CD8-positive, alpha-beta memory T cell (primary cell): ENCODE data around the gene CFAP161. TPM values are rescaled to one million over a fixed set of nuclear protein-coding genes. Genes with fewer than 3 reads are reported as not detected.

Source experiments
- CTCF ChIA-PET: fragments of 350-600 bp; sonication (Branson Sonifier 250); formaldehyde crosslinking; loops from one replicate; lab custom pipeline; 2021; ENCODE audit warnings: antibody characterized with exemption; lab: Charles Lee
- POLR2A ChIA-PET: fragments of 350-600 bp; sonication (Branson Sonifier 250); formaldehyde crosslinking; loops from one replicate; lab custom pipeline; 2021; ENCODE audit warnings: antibody characterized with exemption; lab: Charles Lee
- DNase-seq, 5 donors: peaks; one replicate each; pipeline versions ENCODE4 v3.0.0 to v3.0.0-alpha.2; 2020 to 2022; ENCODE audit warnings: mixed read lengths in 1 of 5
- H3K27ac ChIP-seq: one replicate; pipeline ENCODE4 v1.7.0; 2013; ENCODE audit warnings: low read depth, mild to moderate bottlenecking, low read length, moderate library complexity
- H3K27me3 ChIP-seq: 2 replicates; pipeline ENCODE4 v1.7.0; 2013; ENCODE audit warnings: low read length, mild to moderate bottlenecking; ENCODE audit not compliant: insufficient read depth, poor library complexity, severe bottlenecking
- H3K36me3 ChIP-seq: 2 replicates; pipeline ENCODE4 v1.7.0; 2013; ENCODE audit warnings: mild to moderate bottlenecking, low read length, moderate library complexity; ENCODE audit not compliant: insufficient read depth
- H3K4me1 ChIP-seq: 2 replicates; pipeline ENCODE4 v1.7.0; 2013; ENCODE audit warnings: mild to moderate bottlenecking, low read length, moderate library complexity; ENCODE audit not compliant: insufficient read depth
- H3K4me3 ChIP-seq: 2 replicates; pipeline ENCODE4 v1.7.0; 2013; ENCODE audit warnings: mild to moderate bottlenecking, low read length
- H3K9me3 ChIP-seq: 2 replicates; pipeline ENCODE4 v1.7.0; 2013; ENCODE audit warnings: mild to moderate bottlenecking, low read length
- H3K27ac Mint-ChIP-seq, 8 donors: one replicate each; pipeline ENCODE4 v1.8.0; 2020 to 2021; ENCODE audit warnings: mixed read lengths in 8 of 8, mild to moderate bottlenecking in 6 of 8, inconsistent platforms in 3 of 8, moderate library complexity in 3 of 8
- H3K27me3 Mint-ChIP-seq, 2 donors: one replicate each; pipeline ENCODE4 v1.8.0; 2020 to 2021; ENCODE audit warnings: mixed read lengths in 2 of 2, mild to moderate bottlenecking in 1 of 2, moderate library complexity in 1 of 2
- H3K36me3 Mint-ChIP-seq, 3 donors: one replicate each; pipeline ENCODE4 v1.8.0; 2020 to 2021; ENCODE audit warnings: mixed read lengths in 3 of 3, inconsistent platforms in 1 of 3, mild to moderate bottlenecking in 1 of 3
- H3K4me1 Mint-ChIP-seq, 3 donors: one replicate each; pipeline ENCODE4 v1.8.0; 2020 to 2021; ENCODE audit warnings: mixed read lengths in 3 of 3, inconsistent platforms in 1 of 3, mild to moderate bottlenecking in 1 of 3
- H3K4me3 Mint-ChIP-seq, 7 donors: one replicate each; pipeline ENCODE4 v1.8.0; 2020 to 2021; ENCODE audit warnings: mixed read lengths in 7 of 7, mild to moderate bottlenecking in 6 of 7, moderate library complexity in 4 of 7, inconsistent platforms in 2 of 7
- H3K9me3 Mint-ChIP-seq, 5 donors: one replicate each; pipeline ENCODE4 v1.8.0; 2020 to 2022; ENCODE audit warnings: mixed read lengths in 5 of 5, mild to moderate bottlenecking in 3 of 5, moderate library complexity in 2 of 5, inconsistent platforms in 1 of 5
- polyA plus RNA-seq: library from polyadenylated mRNA; unstranded; fragments of 300-500 nt; fragmentation: Illumina TruSeq; gene quantifications from one replicate; pipeline ENCODE4 v1.2.3, GENCODE V29; 2021
- total RNA-seq, 2 experiments: library from RNA; stranded (reverse); gene quantifications; one replicate each; pipeline ENCODE4 v1.2.3, GENCODE V29; 2021

Gene CFAP161
- total and polyA plus RNA-seq, 3 experiments from 2014 or later, result not detected

- POLR2A ChIA-PET, result interaction anchor here (0.6 kb wide), 1 partner anchor 159 kb away, joined by 3 read pairs; no protein-coding TSS in a partner anchor
- Mint-ChIP-seq H3K4me3 (no peak overlapping the region), H3K9me3 (no peaks in the 10 kb centered on the region)
These were observed 25.6 kb upstream of the CFAP161 start for GRCh38 chr15:81108427-81108826.

GRCh38 chr15:81111018-81111417 lies 23.1 kb upstream of the CFAP161 start:
- no peaks in the 10 kb centered on the region for H3K36me3 Mint-ChIP-seq
- H3K36me3 ChIP-seq, result no peaks in the 10 kb centered on the region
- no peaks in the 10 kb centered on the region for H3K9me3 ChIP-seq
- POLR2A ChIA-PET, result no interaction called here
- no peak overlapping the region for H3K4me3 ChIP-seq
- H3K27me3 ChIP-seq, result no peaks in the 10 kb centered on the region
- no peak overlapping the region for H3K4me3 Mint-ChIP-seq
- H3K4me1 Mint-ChIP-seq, result peaks cover 0 to 2% (median 0%) of the 10 kb centered on the region in 3 donors
- no peaks in the 10 kb centered on the region for H3K4me1 ChIP-seq
- no peaks in the 10 kb centered on the region for H3K9me3 Mint-ChIP-seq
- peaks cover 22 to 65% of the 10 kb centered on the region in 2 donors for H3K27me3 Mint-ChIP-seq
- H3K27ac ChIP-seq, result no peak overlapping the region
- no peak for DNase-seq
- H3K27ac Mint-ChIP-seq, result no peak overlapping the region
- CTCF ChIA-PET, result no interaction called here

More at GRCh38 chr15:81108427-81108826, 25.6 kb upstream of the CFAP161 start:
- Mint-ChIP-seq H3K27me3 (peaks cover 17 to 55% of the 10 kb centered on the region in 2 donors), H3K36me3 (no peaks in the 10 kb centered on the region), H3K4me1 (peaks cover 0 to 2% (median 0%) of the 10 kb centered on the region in 3 donors), H3K27ac (no peak overlapping the region)
- Histone ChIP-seq H3K27me3 (no peaks in the 10 kb centered on the region), H3K36me3 (no peaks in the 10 kb centered on the region), H3K9me3 (no peaks in the 10 kb centered on the region), H3K4me1 (no peaks in the 10 kb centered on the region), H3K27ac (no peak overlapping the region), H3K4me3 (no peak overlapping the region)
- peak in 1 of 5 donors; percentile 3 for DNase-seq
- CTCF ChIA-PET, result interaction anchor here (0.9 to 1.4 kb wide), 4 partner anchors 107 to 157 kb away, joined by 3 to 6 read pairs (median 4); no protein-coding TSS in a partner anchor

GRCh38 chr15:81111510-81112470 lies 22.3 kb upstream of the CFAP161 start:
- CTCF ChIA-PET, result interaction anchor here (1.2 kb wide), 1 partner anchor 154 kb away, joined by 4 read pairs; no protein-coding TSS in a partner anchor
- Mint-ChIP-seq H3K27me3 (peaks cover 17 to 65% of the 10 kb centered on the region in 2 donors), H3K9me3 (no peaks in the 10 kb centered on the region), H3K4me1 (no peaks in the 10 kb centered on the region), H3K36me3 (no peaks in the 10 kb centered on the region), H3K4me3 (no peak overlapping the region), H3K27ac (no peak overlapping the region)
- no peak overlapping the region for H3K4me3 ChIP-seq
- no peaks in the 10 kb centered on the region for H3K9me3 ChIP-seq
- H3K27me3 ChIP-seq, result no peaks in the 10 kb centered on the region
- no peak overlapping the region for H3K27ac ChIP-seq
- POLR2A ChIA-PET, result no interaction called here
- H3K36me3 ChIP-seq, result no peaks in the 10 kb centered on the region
- no peaks in the 10 kb centered on the region for H3K4me1 ChIP-seq
- no peak for DNase-seq

- no peaks in the 10 kb centered on the region for H3K9me3 Mint-ChIP-seq
- peaks cover 22 to 71% of the 10 kb centered on the region in 2 donors for H3K27me3 Mint-ChIP-seq
- H3K4me3 Mint-ChIP-seq, result no peak overlapping the region
- Histone ChIP-seq H3K4me1 (no peaks in the 10 kb centered on the region), H3K27ac (no peak overlapping the region), H3K27me3 (peaks cover 4% of the 10 kb centered on the region), H3K9me3 (no peaks in the 10 kb centered on the region), H3K36me3 (no peaks in the 10 kb centered on the region), H3K4me3 (no peak overlapping the region)
- ChIA-PET CTCF (interaction anchor here (1.2 kb wide), 1 partner anchor 153 kb away, joined by 4 read pairs; no protein-coding TSS in a partner anchor), POLR2A (no interaction called here)
- peaks cover 0 to 2% (median 0%) of the 10 kb centered on the region in 3 donors for H3K4me1 Mint-ChIP-seq
- no peak for DNase-seq
- H3K27ac Mint-ChIP-seq, result no peak overlapping the region
- peaks cover 0 to 2% (median 0%) of the 10 kb centered on the region in 3 donors for H3K36me3 Mint-ChIP-seq
These were observed 20.8 kb upstream of the CFAP161 start for GRCh38 chr15:81113204-81113657.

GRCh38 chr15:81113861-81114291 lies 20.2 kb upstream of the CFAP161 start:
- no peaks in the 10 kb centered on the region for H3K9me3 ChIP-seq
- no peak overlapping the region for H3K27ac ChIP-seq
- ChIA-PET POLR2A (no interaction called here), CTCF (no interaction called here)
- Mint-ChIP-seq H3K9me3 (no peaks in the 10 kb centered on the region), H3K36me3 (peaks cover 0 to 2% (median 0%) of the 10 kb centered on the region in 3 donors), H3K27me3 (peaks cover 22 to 71% of the 10 kb centered on the region in 2 donors), H3K27ac (no peak overlapping the region), H3K4me3 (no peak overlapping the region), H3K4me1 (peaks cover 0 to 3% (median 0%) of the 10 kb centered on the region in 3 donors)
- no peak for DNase-seq
- no peaks in the 10 kb centered on the region for H3K4me1 ChIP-seq
- H3K4me3 ChIP-seq, result no peak overlapping the region
- no peaks in the 10 kb centered on the region for H3K36me3 ChIP-seq
- peaks cover 4% of the 10 kb centered on the region for H3K27me3 ChIP-seq

GRCh38 chr15:81115054-81115939 lies 18.8 kb upstream of the CFAP161 start:
- Histone ChIP-seq H3K4me3 (no peak overlapping the region), H3K36me3 (no peaks in the 10 kb centered on the region), H3K4me1 (no peaks in the 10 kb centered on the region), H3K27ac (no peak overlapping the region), H3K27me3 (peaks cover 4% of the 10 kb centered on the region), H3K9me3 (no peaks in the 10 kb centered on the region)
- ChIA-PET POLR2A (no interaction called here), CTCF (no interaction called here)
- no peaks in the 10 kb centered on the region for H3K9me3 Mint-ChIP-seq
- H3K4me1 Mint-ChIP-seq, result peaks cover 0 to 3% (median 0%) of the 10 kb centered on the region in 3 donors
- no peak for DNase-seq
- peaks cover 21 to 69% of the 10 kb centered on the region in 2 donors for H3K27me3 Mint-ChIP-seq
- H3K36me3 Mint-ChIP-seq, result peaks cover 0 to 2% (median 0%) of the 10 kb centered on the region in 3 donors
- H3K27ac Mint-ChIP-seq, result no peak overlapping the region
- no peak overlapping the region for H3K4me3 Mint-ChIP-seq

GRCh38 chr15:81117136-81117535 lies 16.9 kb upstream of the CFAP161 start:
- H3K36me3 ChIP-seq, result no peaks in the 10 kb centered on the region
- H3K4me3 Mint-ChIP-seq, result no peak overlapping the region
- no peaks in the 10 kb centered on the region for H3K9me3 ChIP-seq
- no peak overlapping the region for H3K4me3 ChIP-seq
- ChIA-PET CTCF (no interaction called here), POLR2A (no interaction called here)
- peaks cover 4% of the 10 kb centered on the region for H3K27me3 ChIP-seq
- peaks cover 22 to 61% of the 10 kb centered on the region in 2 donors for H3K27me3 Mint-ChIP-seq
- H3K36me3 Mint-ChIP-seq, result peaks cover 0 to 2% (median 0%) of the 10 kb centered on the region in 3 donors
- H3K9me3 Mint-ChIP-seq, result no peaks in the 10 kb centered on the region
- no peaks in the 10 kb centered on the region for H3K4me1 ChIP-seq
- no peak overlapping the region for H3K27ac ChIP-seq
- H3K4me1 Mint-ChIP-seq, result peaks cover 0 to 3% (median 0%) of the 10 kb centered on the region in 3 donors
- H3K27ac Mint-ChIP-seq, result no peak overlapping the region
- no peak for DNase-seq
